Activated T-helper 9 cell treated with anti-CD3 and anti-CD28 coated beads, Interleukin-2, amount 50 U/mL, for 16 hours (primary cell): ENCODE data around the gene CACNB2.
"Not testable (repeated sequence)": the region's sequence is repeated elsewhere in the genome, so short reads cannot be mapped to it uniquely, and the experiment has no call there.

Experiments used
- DNase-seq: peaks from one replicate; pipeline ENCODE4 v3.0.0-alpha.2; 2020; ENCODE audit warnings: low read depth

The CACNB2 gene

DNA sequence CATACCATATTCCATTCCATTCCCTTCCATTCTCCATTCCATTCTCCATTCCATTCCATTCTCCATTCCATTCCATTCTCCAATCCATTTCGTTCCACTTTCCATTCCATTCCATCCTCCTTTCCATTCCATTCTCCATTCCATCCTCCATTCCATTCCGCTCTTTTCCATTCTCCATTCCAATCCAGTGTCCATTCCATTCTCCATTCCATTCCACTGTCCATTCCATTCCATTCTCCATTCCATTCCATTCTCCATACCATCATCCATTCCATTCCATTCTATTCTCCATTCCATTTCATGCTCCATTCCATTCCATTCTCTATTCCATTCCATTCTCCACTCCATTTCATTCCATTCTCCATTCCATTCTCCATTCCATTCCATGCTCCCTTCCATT, 430.2 kb downstream of the CACNB2 start:
- not testable (repeated sequence) for DNase-seq

DNA sequence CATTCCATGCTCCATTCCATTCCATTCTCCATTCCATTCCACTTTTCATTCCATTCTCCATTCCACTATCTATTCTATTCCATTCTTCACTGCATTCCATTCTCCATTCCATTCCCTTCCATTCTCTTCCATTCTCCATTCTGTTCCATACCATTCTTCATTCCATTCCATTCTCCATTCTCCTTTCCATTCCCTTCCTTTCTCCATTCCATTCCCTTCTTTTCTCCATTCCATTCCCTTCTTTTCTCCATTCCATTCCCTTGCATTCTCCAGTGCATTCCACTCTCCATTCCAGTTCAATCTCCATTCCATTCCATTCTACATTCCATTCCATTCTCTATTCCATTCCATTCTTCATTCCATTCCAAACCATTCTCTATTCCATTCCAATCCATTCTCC, 430.9 kb downstream of the CACNB2 start:
- no peak for DNase-seq

DNA sequence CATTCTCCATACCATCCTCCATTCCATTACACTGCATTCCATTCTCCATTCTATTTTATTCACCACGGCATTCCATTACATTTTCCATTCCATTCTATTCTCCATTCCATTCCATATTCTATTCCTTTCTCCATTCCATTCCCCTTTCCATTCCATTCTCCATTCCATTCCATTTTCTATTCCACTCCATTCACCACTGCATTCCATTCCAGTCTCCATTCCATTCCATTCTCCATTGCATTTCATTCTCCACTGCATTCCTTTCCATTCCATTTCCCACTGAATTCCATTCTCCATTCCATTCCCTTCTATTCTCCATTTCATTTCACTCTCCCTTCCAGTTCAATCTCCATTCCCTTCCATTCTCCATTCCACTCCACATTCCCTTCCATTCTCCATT, 431.6 kb downstream of the CACNB2 start:
- DNase-seq, result no peak

- no peak for DNase-seq
Observed at GRCh38 chr10:18572959-18573561, 432.8 kb downstream of the CACNB2 start.

GRCh38 chr10:18576586-18576985, 436.4 kb downstream of the CACNB2 start:
- DNase-seq, result no peak

DNA sequence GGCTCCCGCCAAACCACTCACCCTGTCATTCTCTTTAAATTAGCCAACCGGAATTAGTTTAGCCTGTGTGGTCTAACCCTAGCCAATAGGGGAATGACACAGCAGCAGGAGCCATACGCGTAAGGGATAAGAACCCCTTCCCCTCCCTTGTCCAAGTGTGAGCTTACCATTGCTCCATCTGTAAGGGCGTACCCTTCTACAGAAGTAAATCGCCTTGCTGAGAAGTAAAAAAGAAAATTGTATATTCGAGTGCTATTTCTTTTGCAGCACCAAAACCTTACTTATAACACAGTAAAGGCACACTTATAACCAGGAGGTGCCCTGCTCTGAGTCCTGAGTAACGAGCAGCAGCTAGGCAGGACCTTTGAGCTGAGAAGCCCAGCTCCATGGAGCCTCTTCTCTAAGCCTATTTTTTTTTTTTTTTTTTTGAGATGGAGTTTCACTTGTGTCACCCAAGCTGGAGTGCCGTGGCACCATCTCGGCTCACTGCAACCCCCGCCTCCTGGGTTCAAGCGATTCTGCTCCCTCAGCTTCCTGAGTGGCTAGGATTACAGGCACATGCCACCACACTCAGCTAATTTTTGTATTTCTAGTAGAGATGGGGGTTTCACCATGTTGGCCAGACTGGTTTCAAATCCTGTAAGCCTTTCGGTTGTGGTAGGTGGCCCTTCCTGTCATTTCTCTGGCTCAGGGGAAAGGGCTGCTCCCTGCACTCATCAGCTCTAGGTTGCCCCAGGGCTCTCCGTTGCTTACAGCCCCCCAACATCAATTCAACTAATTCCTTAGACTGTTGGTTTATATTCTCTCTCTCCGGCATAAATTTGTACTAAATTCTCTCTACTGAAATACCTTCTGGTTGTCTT, 437.8 kb downstream of the CACNB2 start:
- DNase-seq, result no peak

DNA sequence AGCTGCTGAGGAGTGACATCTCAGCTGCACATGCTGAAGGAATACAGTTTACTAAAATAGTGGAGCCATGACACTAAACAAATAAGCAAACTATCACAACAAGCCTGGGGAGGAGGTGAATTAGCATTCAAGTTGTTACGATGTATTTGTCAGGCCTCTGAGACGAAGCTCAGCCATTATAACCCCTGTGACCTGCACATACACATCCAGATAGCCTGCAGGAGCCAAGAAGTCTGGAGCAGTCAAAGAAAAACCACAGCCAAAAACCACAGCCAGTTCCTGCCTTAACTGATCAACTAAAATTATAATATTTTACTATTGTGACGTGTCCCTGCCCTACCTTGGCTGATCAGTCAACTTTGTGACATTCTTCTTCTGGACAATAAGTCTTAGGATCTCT, 442.6 kb downstream of the CACNB2 start:
- DNase-seq, result no peak

DNA sequence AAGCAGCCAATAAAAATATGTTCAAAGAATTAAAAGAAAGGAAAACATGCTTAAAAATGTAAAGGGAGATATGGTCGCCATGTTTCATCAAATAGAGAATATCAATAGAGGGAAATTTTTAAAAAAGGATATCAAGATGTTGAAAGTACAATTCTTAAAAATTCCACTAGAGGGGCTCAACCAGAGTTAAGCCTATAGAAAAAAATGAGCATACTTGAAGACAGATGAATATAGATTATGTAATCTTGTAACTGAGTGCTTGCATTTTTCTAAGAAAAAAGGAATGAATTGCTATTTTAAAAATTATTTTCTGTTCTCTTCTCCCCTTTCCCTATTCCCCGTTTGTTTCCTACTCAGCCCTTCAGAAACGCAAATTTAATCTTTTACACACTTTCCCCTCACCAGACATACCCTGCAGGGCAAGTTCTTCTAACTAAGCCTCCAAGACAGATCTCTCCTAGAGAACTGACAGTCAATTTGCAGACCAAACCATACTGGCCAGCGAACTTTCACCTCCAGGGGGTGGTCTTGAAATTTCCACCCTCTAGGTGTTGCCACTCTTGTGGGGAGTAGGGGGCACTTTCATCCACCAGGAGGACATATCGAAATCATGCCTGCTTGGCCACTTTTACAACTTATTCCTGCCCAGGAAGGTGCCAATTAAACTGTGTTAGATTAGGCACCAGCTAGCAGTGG, 443.5 kb downstream of the CACNB2 start:
- DNase-seq, result no peak

GRCh38 chr10:18586637-18587036, 446.4 kb downstream of the CACNB2 start:
- DNase-seq, result not testable (repeated sequence)

- not testable (repeated sequence) for DNase-seq
Observed at GRCh38 chr10:18591141-18591540, 450.9 kb downstream of the CACNB2 start.
